H1 (cell line): Measurements from ENCODE around the gene SLC25A11. TPM values are rescaled to one million over a fixed set of nuclear protein-coding genes. Genes with fewer than 3 reads are reported as not detected.

ENCODE experiments used
- CTCF ChIA-PET: fragments of 300-600 bp; sonication (Branson Sonifier 250); formaldehyde crosslinking; loops from one replicate; lab custom pipeline; 2021; ENCODE audit not compliant: partially characterized antibody; lab: Charles Lee
- POLR2A ChIA-PET: fragments of 300-600 bp; sonication (Branson Sonifier 250); formaldehyde crosslinking; loops from one replicate; lab custom pipeline; 2021; ENCODE audit warnings: inconsistent platforms; ENCODE audit not compliant: partially characterized antibody; lab: Charles Lee
- DNase-seq, 2 experiments: peaks; one replicate each; pipeline versions ENCODE4 v3.0.0 to v3.0.0-alpha.2; 2010 to 2022; ENCODE audit warnings: low spot score in 2 of 2, low read depth in 1 of 2, mixed read lengths in 1 of 2
- FAIRE-seq: peaks from 2 replicates; lab custom pipeline; 2011; peaks lifted over from hg19 to GRCh38; lab: Jason Lieb, UNC
- H2AFZ ChIP-seq: 2 replicates; pipeline ENCODE4 v1.8.1; 2012; ENCODE audit warnings: low read length, inconsistent platforms
- H2AK5ac ChIP-seq: 2 replicates; pipeline ENCODE4 v1.6.1; 2013; ENCODE audit warnings: low read depth, low read length
- H2BK120ac ChIP-seq: replicated peaks from 2 replicates; pipeline ENCODE3; 2013; ENCODE audit warnings: low read depth, low read length, inconsistent platforms
- H2BK12ac ChIP-seq: 2 replicates; pipeline ENCODE4 v1.6.1; 2013; ENCODE audit warnings: low read depth, low read length
- H2BK15ac ChIP-seq: 2 replicates; pipeline ENCODE4 v1.6.1; 2013; ENCODE audit warnings: low read length
- H2BK20ac ChIP-seq: 2 replicates; pipeline ENCODE4 v1.6.1; 2013; ENCODE audit warnings: low read length
- H2BK5ac ChIP-seq: 2 replicates; pipeline ENCODE4 v1.6.1; 2013; ENCODE audit warnings: low read depth, low read length
- H3K14ac ChIP-seq: 2 replicates; pipeline ENCODE4 v1.6.1; 2013; ENCODE audit warnings: inconsistent platforms; ENCODE audit not compliant: insufficient read length
- H3K18ac ChIP-seq: 2 replicates; pipeline ENCODE4 v1.6.1; 2013; ENCODE audit warnings: low read length; ENCODE audit errors: extremely low read depth
- H3K23ac ChIP-seq: 2 replicates; pipeline ENCODE4 v1.6.1; 2013; ENCODE audit warnings: inconsistent platforms; ENCODE audit not compliant: insufficient read length
- H3K23me2 ChIP-seq: 2 replicates; pipeline ENCODE4 v1.6.1; 2013; ENCODE audit warnings: low read depth, low read length
- H3K27ac ChIP-seq: 2 replicates; pipeline ENCODE4 v1.6.1; 2011; ENCODE audit warnings: low read depth, low read length, inconsistent platforms
- H3K27me3 ChIP-seq, 4 experiments: replicated peaks in 1 of 4; 1 replicate in 1 of 4; 2 replicates in 3 of 4; pipeline versions ENCODE4 v1.6.1 to v1.8.1; 2011 to 2013; ENCODE audit warnings: low read length in 3 of 4, mild to moderate bottlenecking in 3 of 4, inconsistent platforms in 2 of 4, mixed read lengths in 2 of 4, moderate library complexity in 1 of 4; ENCODE audit not compliant: control insufficient read depth in 3 of 4, insufficient read depth in 3 of 4; ENCODE audit errors: extremely low read depth in 1 of 4
- H3K36me3 ChIP-seq, 4 experiments: 2 replicates each; pipeline versions ENCODE4 v1.6.1 to v1.8.1; 2011 to 2013; ENCODE audit warnings: mild to moderate bottlenecking in 4 of 4, low read length in 3 of 4, moderate library complexity in 2 of 4, control low read depth in 1 of 4, inconsistent platforms in 1 of 4; ENCODE audit not compliant: insufficient read depth in 4 of 4, control insufficient read depth in 2 of 4
- H3K4ac ChIP-seq: replicated peaks from 2 replicates; pipeline ENCODE3; 2013; ENCODE audit warnings: low read length, low read depth, mixed read lengths, inconsistent platforms; ENCODE audit not compliant: insufficient read length
- H3K4me1 ChIP-seq, 4 experiments: replicated peaks in 1 of 4; 1 replicate in 1 of 4; 2 replicates in 3 of 4; pipeline versions ENCODE4 v1.6.1 to v1.8.1; 2011 to 2013; ENCODE audit warnings: low read length in 3 of 4, inconsistent platforms in 2 of 4, mixed read lengths in 1 of 4; ENCODE audit not compliant: insufficient read depth in 4 of 4, control insufficient read depth in 3 of 4
- H3K4me2 ChIP-seq, 2 experiments: 2 replicates each; pipeline versions ENCODE4 v1.6.1 to v1.8.1; 2011 to 2013; ENCODE audit warnings: low read depth in 2 of 2, low read length in 2 of 2, control low read depth in 1 of 2, inconsistent platforms in 1 of 2, mild to moderate bottlenecking in 1 of 2; ENCODE audit not compliant: insufficient read depth in 1 of 2
- H3K4me3 ChIP-seq, 4 experiments: fragments of 200-600, 300-600 bp in 1 of 4; sonication (generic), shearing (Covaris generic), sonication (Bioruptor Twin) in 1 of 4; 2 replicates each; pipeline versions ENCODE4 v1.5.1 to v1.8.1; 2011 to 2016; ENCODE audit warnings: low read length in 4 of 4, low read depth in 3 of 4, control low read depth in 2 of 4, inconsistent platforms in 2 of 4, mild to moderate bottlenecking in 2 of 4, mixed read lengths in 1 of 4, moderate library complexity in 1 of 4; ENCODE audit not compliant: insufficient read depth in 2 of 4; ENCODE audit errors: extremely low read depth in 1 of 4
- H3K56ac ChIP-seq: replicated peaks from 2 replicates; pipeline ENCODE3; 2013; ENCODE audit warnings: low read depth, mild to moderate bottlenecking, mixed read lengths, low read length, inconsistent platforms; ENCODE audit not compliant: insufficient read length
- H3K79me1 ChIP-seq: 2 replicates; pipeline ENCODE4 v1.6.1; 2013; ENCODE audit warnings: low read depth, low read length, control low read depth
- H3K79me2 ChIP-seq, 2 experiments: 2 replicates each; pipeline versions ENCODE4 v1.6.1 to v1.8.1; 2012 to 2013; ENCODE audit warnings: low read length in 2 of 2, mild to moderate bottlenecking in 2 of 2, inconsistent platforms in 1 of 2; ENCODE audit not compliant: insufficient read depth in 2 of 2, control insufficient read depth in 1 of 2
- H3K9ac ChIP-seq, 4 experiments: replicated peaks in 1 of 4; 1 replicate in 1 of 4; 2 replicates in 3 of 4; pipeline versions ENCODE4 v1.6.1 to v1.8.1; 2011 to 2013; ENCODE audit warnings: low read depth in 3 of 4, low read length in 3 of 4, control low read depth in 2 of 4, mild to moderate bottlenecking in 2 of 4, moderate library complexity in 2 of 4, inconsistent platforms in 1 of 4; ENCODE audit errors: extremely low read depth in 1 of 4
- H3K9me3 ChIP-seq, 2 experiments: 2 replicates each; pipeline versions ENCODE4 v1.6.1 to v1.8.1; 2012 to 2013; ENCODE audit warnings: mild to moderate bottlenecking in 2 of 2, moderate library complexity in 2 of 2, control low read depth in 1 of 2, inconsistent platforms in 1 of 2, low read depth in 1 of 2, low read length in 1 of 2, mixed read lengths in 1 of 2; ENCODE audit not compliant: insufficient read depth in 2 of 2
- H4K20me1 ChIP-seq, 2 experiments: replicated peaks in 1 of 2; 2 replicates each; pipeline versions ENCODE3 to v1.8.1; 2011 to 2013; ENCODE audit warnings: inconsistent platforms in 2 of 2, low read length in 2 of 2, mild to moderate bottlenecking in 1 of 2; ENCODE audit not compliant: insufficient read depth in 2 of 2, control insufficient read depth in 1 of 2
- H4K5ac ChIP-seq: 2 replicates; pipeline ENCODE4 v1.6.1; 2013; ENCODE audit warnings: low read length, low read depth, mixed read lengths, inconsistent platforms; ENCODE audit not compliant: insufficient read length
- H4K8ac ChIP-seq: 2 replicates; pipeline ENCODE4 v1.8.0; 2013; ENCODE audit warnings: mild to moderate bottlenecking, moderate library complexity, low read length, inconsistent platforms; ENCODE audit not compliant: insufficient read depth; ENCODE audit errors: extremely low read depth
- H4K91ac ChIP-seq: replicated peaks from 2 replicates; pipeline ENCODE3; 2013; ENCODE audit warnings: low read length, mixed read lengths, inconsistent platforms; ENCODE audit not compliant: insufficient read length
- CREB1 ChIP-seq: IDR thresholded peaks from 2 replicates; pipeline ENCODE4 v1.6.1; 2012; ENCODE audit warnings: inconsistent platforms
- EGR1 ChIP-seq: IDR thresholded peaks from 2 replicates; pipeline ENCODE4 v1.6.1; 2011; ENCODE audit warnings: low read depth, low read length, borderline replicate concordance
- GABPA ChIP-seq: IDR thresholded peaks from 2 replicates; pipeline ENCODE4 v1.6.1; 2011; ENCODE audit warnings: mild to moderate bottlenecking, low read length, moderate library complexity, borderline replicate concordance; ENCODE audit not compliant: insufficient read depth
- JUND ChIP-seq: IDR thresholded peaks from 2 replicates; pipeline ENCODE4 v1.6.1; 2011; ENCODE audit warnings: mild to moderate bottlenecking, improper control_type of control experiment, low read length
- MAFK ChIP-seq: IDR thresholded peaks from 2 replicates; pipeline ENCODE4 v1.6.1; 2012; ENCODE audit warnings: low read depth, mild to moderate bottlenecking, improper control_type of control experiment, low read length
- NANOG ChIP-seq: IDR thresholded peaks from 2 replicates; pipeline ENCODE4 v1.6.1; 2011; ENCODE audit warnings: low read length, low read depth, mild to moderate bottlenecking, inconsistent platforms; ENCODE audit not compliant: insufficient read depth, poor library complexity, severe bottlenecking
- RNF2 ChIP-seq: fragments of 200-900, 300-1000 bp; sonication (generic); IDR thresholded peaks from 2 replicates; pipeline ENCODE4 v1.7.1; 2016; ENCODE audit warnings: borderline replicate concordance, low read depth, mild to moderate bottlenecking, antibody characterized with exemption, low read length; ENCODE audit not compliant: poor library complexity, severe bottlenecking; ENCODE audit errors: missing control alignments
- RXRA ChIP-seq: IDR thresholded peaks from 2 replicates; pipeline ENCODE4 v1.6.1; 2011; ENCODE audit warnings: low read depth, mild to moderate bottlenecking, low read length, moderate library complexity; ENCODE audit not compliant: insufficient read depth
- TAF7 ChIP-seq: optimal IDR thresholded peaks from 2 replicates; pipeline ENCODE3; 2011; ENCODE audit warnings: low read depth, mild to moderate bottlenecking, inconsistent platforms, low read length, moderate library complexity, borderline replicate concordance
- WGBS, 2 experiments: shearing (Covaris generic) in 1 of 2; methylation state at CpG; one replicate each; pipeline versions ENCODE4 v1.1.6 to v1.1.7; 2013 to 2015; ENCODE audit warnings: low lambda C conversion rate in 2 of 2, mixed read lengths in 2 of 2, inconsistent platforms in 1 of 2, low coverage in 1 of 2, missing lambda C conversion rate in 1 of 2; ENCODE audit not compliant: insufficient replicate concordance in 2 of 2, insufficient coverage in 1 of 2, insufficient read length in 1 of 2; ENCODE audit errors: extremely low coverage in 1 of 2, missing lambda C conversion rate in 1 of 2; 5-methylcytosine and 5-hydroxymethylcytosine counted together
- polyA plus RNA-seq, 7 experiments: library from polyadenylated mRNA; depleted of rRNA in 3 of 7; stranded (reverse) in 5 of 7; unstranded in 2 of 7; fragments of >200 nt in 5 of 7; fragments of 200-250 nt in 2 of 7; gene quantifications; 1 replicate in 5 of 7; 2 replicates in 1 of 7; 4 replicates in 1 of 7; pipeline versions ENCODE4 v1.2.1 to v1.2.3, GENCODE V29; 2011 to 2013; ENCODE audit warnings: missing spikeins in 2 of 7, mixed read lengths in 2 of 7
- total RNA-seq: library from RNA; stranded (reverse); fragmentation: NEBNext Ultra II Directional; extraction: Animal tissue kit (Norgen Biotek cat#: 25700); gene quantifications from 2 replicates; pipeline ENCODE4 v1.2.1, GENCODE V29; 2021

SLC25A11 gene
- total and polyA plus RNA-seq, 2 of the 8 experiments (the other 6 are each of a cell fraction or from before 2014, with no cell fraction given), result 55.9 to 97.0 TPM

DNA sequence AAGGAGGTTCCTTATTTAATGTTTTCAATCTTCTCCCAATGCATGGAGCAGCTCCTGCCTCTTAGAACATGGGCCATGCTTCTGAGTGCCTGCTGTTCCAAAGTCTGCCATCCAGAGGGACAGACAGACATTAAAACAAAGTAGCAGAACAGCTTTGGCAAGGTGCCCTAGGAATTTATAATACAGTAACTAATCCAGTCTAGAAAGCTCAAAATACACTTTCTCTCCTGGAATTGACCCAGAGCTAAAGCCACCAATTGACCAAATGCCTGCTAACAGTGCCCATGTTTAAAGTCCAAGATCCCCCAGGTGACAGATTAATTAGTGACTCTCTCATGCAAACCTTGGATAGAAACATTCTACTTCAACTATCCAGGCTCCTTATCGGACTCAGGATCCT lies 25.9 kb downstream of the SLC25A11 start:
- Histone ChIP-seq H3K4me3 (no peak overlapping the region), H2BK12ac (no peak overlapping the region), H3K9ac (no peak overlapping the region), H3K9me3 (no peaks in the 10 kb centered on the region), H4K5ac (no peak overlapping the region), H3K4ac (no peak overlapping the region), H2BK120ac (no peak overlapping the region), H2BK15ac (no peak overlapping the region), H3K27ac (no peak overlapping the region), H4K20me1 (no peaks in the 10 kb centered on the region), H3K4me2 (no peak overlapping the region), H3K14ac (no peak overlapping the region), H3K18ac (no peak overlapping the region), H3K56ac (no peak overlapping the region), H3K27me3 (no peaks in the 10 kb centered on the region), H2AFZ (no peak overlapping the region), H3K23me2 (no peaks in the 10 kb centered on the region), H3K4me1 (peaks cover 0 to under 1% (median 0%) of the 10 kb centered on the region in 4 experiments; a peak in 3 of 7 replicates), H2BK20ac (no peak overlapping the region), H4K91ac (no peak overlapping the region), H3K23ac (no peak overlapping the region), H3K79me2 (no peaks in the 10 kb centered on the region), H2AK5ac (no peak overlapping the region), H4K8ac (no peak overlapping the region), H3K36me3 (no peaks in the 10 kb centered on the region), H3K79me1 (no peaks in the 10 kb centered on the region), H2BK5ac (no peak overlapping the region)
- TF ChIP-seq JUND (no peak), EGR1 (no peak), RNF2 (no peak), RXRA (no peak), CREB1 (no peak), MAFK (no peak), GABPA (no peak), TAF7 (no peak), NANOG (no peak)
- ChIA-PET POLR2A (interaction anchor here (1.0 to 5.1 kb wide), 4 partner anchors 9 to 26 kb away, joined by 3 to 55 read pairs (median 10); partner anchors contain the start of genes RNF167 and SLC25A11), CTCF (interaction anchor here (2.2 kb wide), 1 partner anchor 10 kb away, joined by 6 read pairs; no protein-coding TSS in a partner anchor)
- FAIRE-seq, result no peak
- WGBS, 2 experiments, result 88% methylated on average over 1 of the region's 1 CpG; no CpG with 5 or more reads in 1 of the 2 experiments
- DNase-seq, result no peak
